Mesenteric fat pad (tissue), 1 donor: ENCODE measurements around the gene ACCSL. TPM values are rescaled to one million over a fixed set of nuclear protein-coding genes. Genes with fewer than 3 reads are reported as not detected.

Source experiments
- DNase-seq: peaks from one replicate; pipeline ENCODE4 v3.0.0-alpha.2; 2020; ENCODE audit warnings: low spot score
- total RNA-seq: library from RNA; stranded (reverse); fragmentation: NEBNext Ultra II Directional; extraction: Animal tissue kit (Norgen Biotek cat#: 25700); gene quantifications from one replicate; pipeline ENCODE4 v1.2.1, GENCODE V29; 2021
- donor health status: DM: yes; HTN: yes; CAD: no.

The ACCSL gene
- total RNA-seq, 1 donor from 2014 or later, result not detected

GRCh38 chr11:44051171-44051570 lies 3.4 kb downstream of the ACCSL start:
- no peak for DNase-seq

GRCh38 chr11:44057340-44057739 lies 9.6 kb downstream of the ACCSL start:
- no peak for DNase-seq

- DNase-seq, result no peak
Observed at GRCh38 chr11:44058275-44058674, 10.5 kb downstream of the ACCSL start.

- DNase-seq, result no peak
Observed at GRCh38 chr11:44065161-44065661, 17.4 kb downstream of the ACCSL start.

- DNase-seq, result peak; percentile 98
Observed at GRCh38 chr11:44065841-44066731, 18.3 kb downstream of the ACCSL start, which contains the start of gene ACCS. Gene ACCS, plus strand, starts transcription at chr11:44066270. Its CDS starts 1,358 bp downstream, at chr11:44067628.

- DNase-seq, result no peak
Observed at GRCh38 chr11:44066732-44067141, 19.0 kb downstream of the ACCSL start.

GRCh38 chr11:44067266-44067665 lies 19.5 kb downstream of the ACCSL start:
- DNase-seq, result no peak

- DNase-seq, result no peak
Observed at GRCh38 chr11:44068180-44068579, 20.4 kb downstream of the ACCSL start.

GRCh38 chr11:44071157-44071556 lies 23.4 kb downstream of the ACCSL start:
- DNase-seq, result no peak

- no peak for DNase-seq
Observed at GRCh38 chr11:44072757-44073658, 25.2 kb downstream of the ACCSL start.

- DNase-seq, result no peak
Observed at GRCh38 chr11:44078794-44079193, 31.0 kb downstream of the ACCSL start.

GRCh38 chr11:44079376-44079775 lies 31.6 kb downstream of the ACCSL start:
- DNase-seq, result no peak

GRCh38 chr11:44080951-44081350 lies 33.2 kb downstream of the ACCSL start:
- no peak for DNase-seq

- DNase-seq, result no peak
Observed at GRCh38 chr11:44082645-44083044, 34.9 kb downstream of the ACCSL start.

- no peak for DNase-seq
Observed at GRCh38 chr11:44083433-44083832, 35.7 kb downstream of the ACCSL start.

- no peak for DNase-seq
Observed at GRCh38 chr11:44083906-44084305, 36.1 kb downstream of the ACCSL start.

- DNase-seq, result no peak
Observed at GRCh38 chr11:44085330-44085729, 37.5 kb downstream of the ACCSL start.

GRCh38 chr11:44088377-44088776 lies 40.6 kb downstream of the ACCSL start:
- no peak for DNase-seq

- DNase-seq, result no peak
Observed at GRCh38 chr11:44088871-44089270, 41.1 kb downstream of the ACCSL start.

GRCh38 chr11:44090539-44090938 lies 42.8 kb downstream of the ACCSL start:
- no peak for DNase-seq

GRCh38 chr11:44094260-44094868 lies 46.6 kb downstream of the ACCSL start:
- no peak for DNase-seq
